ENCODE measurements around the gene ZNF778. TPM values are rescaled to one million over a fixed set of nuclear protein-coding genes. Genes with fewer than 3 reads are reported as not detected.
A peak's percentile ranks its signal among the peaks of the same experiment; 100 is the strongest.

The ZNF778 gene
- total and polyA plus RNA-seq, 2 of the 13 experiments (the other 11 are each of a cell fraction or from before 2014, with no cell fraction given), result 3.8 to 7.2 TPM

- no peak for TF ChIP-seq DNMT1 (CRISPR knock-in tag; IDR thresholded peaks at IDR 0.05)
- TF ChIP-seq CBX1 (IDR thresholded peaks at IDR 0.05; ENCODE audit: low read depth), result no peak
- no peak; the same call in none of the 2 replicates for TF ChIP-seq ATAD3A (CRISPR knock-in tag; IDR thresholded peaks at IDR 0.05)
- peak; percentile 92 for TF ChIP-seq ZBTB44 (CRISPR knock-in tag; IDR thresholded peaks at IDR 0.05)
- peak; percentile 68 for TF ChIP-seq ZNF781 (CRISPR knock-in tag; IDR thresholded peaks at IDR 0.05; ENCODE audit: borderline replicate concordance, not compliant biosample characterization)
- no peak for TF ChIP-seq RARA (CRISPR knock-in tag; IDR thresholded peaks at IDR 0.05)
- TF ChIP-seq MAX (IDR thresholded peaks at IDR 0.05), result peak; percentile 85
- TF ChIP-seq ZNF562 (CRISPR knock-in tag; IDR thresholded peaks at IDR 0.05; ENCODE audit: borderline replicate concordance), result no peak
- peak; percentile 87; the same call in 1 of the 2 replicates for TF ChIP-seq ZNF543 (CRISPR knock-in tag; IDR thresholded peaks at IDR 0.05)
- TF ChIP-seq HBP1 (CRISPR knock-in tag; IDR thresholded peaks at IDR 0.05; ENCODE audit: low read depth), result peak; percentile 68; the same call in 1 of the 2 replicates
- no peak for TF ChIP-seq JARID2 (CRISPR knock-in tag; IDR thresholded peaks at IDR 0.05; ENCODE audit: insufficient replicate concordance)
- TF ChIP-seq SIX4 (CRISPR knock-in tag; IDR thresholded peaks at IDR 0.05), result peak; percentile 25; the same call in 1 of the 2 replicates
- TF ChIP-seq IRF9 (CRISPR knock-in tag; IDR thresholded peaks at IDR 0.05; ENCODE audit: borderline replicate concordance), result peak; percentile 96
- no peak for TF ChIP-seq HNRNPUL1 (IDR thresholded peaks at IDR 0.05; ENCODE audit: low read depth, low read length)
- TF ChIP-seq MEIS2 (CRISPR knock-in tag; IDR thresholded peaks at IDR 0.05), result peak; percentile 66
- TF ChIP-seq NFE2 (CRISPR knock-in tag; IDR thresholded peaks at IDR 0.05), result no peak
- peak; percentile 81 for TF ChIP-seq SRY (CRISPR knock-in tag; IDR thresholded peaks at IDR 0.05)
- TF ChIP-seq ATF1 (CRISPR knock-in tag; IDR thresholded peaks at IDR 0.05), result peak; percentile 90
- 0 out of 2 replicates have a peak, but pooled peaks have one; percentile 5 for TF ChIP-seq ZNF75D (CRISPR knock-in tag; IDR thresholded peaks at IDR 0.05; ENCODE audit: borderline replicate concordance)
- no peak for TF ChIP-seq ATF5 (CRISPR knock-in tag; IDR thresholded peaks at IDR 0.05; ENCODE audit: low read depth)
- peak; percentile 66 for TF ChIP-seq ZNF451 (CRISPR knock-in tag; IDR thresholded peaks at IDR 0.05)
- TF ChIP-seq ZNF703 (CRISPR knock-in tag; IDR thresholded peaks at IDR 0.05; ENCODE audit: borderline replicate concordance), result peak; percentile 77; the same call in 1 of the 2 replicates
- no peak for TF ChIP-seq ZBTB21 (CRISPR knock-in tag; IDR thresholded peaks at IDR 0.05)
- no peak for TF ChIP-seq HNRNPH1 (optimal IDR thresholded peaks at IDR 0.05; ENCODE audit: low read depth, low read length)
- peak; percentile 89; the same call in 1 of the 2 replicates for TF ChIP-seq HOXD1 (CRISPR knock-in tag; IDR thresholded peaks at IDR 0.05)
Measured at GRCh38 chr16:89217388-89218191, at the start of gene ZNF778 (continued).

Measured in HepG2 (cell line).